HK-2 (cell line): ENCODE data around the gene RASSF6.
"Not testable (repeated sequence)": the region's sequence is repeated elsewhere in the genome, so short reads cannot be mapped to it uniquely, and the experiment has no call there.

ENCODE experiments used
- DNase-seq: peaks from one replicate; pipeline ENCODE4 v3.0.0-alpha.2; 2018; ENCODE audit not compliant: unreplicated experiment

The RASSF6 gene

DNA sequence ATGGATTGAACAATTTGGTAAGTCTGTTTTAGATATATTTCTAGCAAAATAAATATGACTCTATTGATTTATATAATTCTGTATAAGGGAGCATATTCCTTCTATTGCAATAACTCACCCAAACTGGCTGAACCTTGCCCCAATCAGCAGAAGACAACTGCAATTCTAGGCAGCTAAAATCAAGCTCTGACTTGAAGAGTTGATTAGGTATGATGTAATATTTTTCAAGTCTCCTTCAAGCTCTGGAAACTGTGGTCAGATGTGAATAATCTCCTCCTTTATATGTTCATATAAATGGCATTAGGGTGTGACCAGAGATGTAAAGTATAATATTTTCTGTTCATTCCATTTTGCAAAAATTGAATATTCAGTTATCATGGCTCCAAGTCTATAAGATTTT is 8.2 kb downstream of the RASSF6 start:
- DNase-seq: no peak

DNA sequence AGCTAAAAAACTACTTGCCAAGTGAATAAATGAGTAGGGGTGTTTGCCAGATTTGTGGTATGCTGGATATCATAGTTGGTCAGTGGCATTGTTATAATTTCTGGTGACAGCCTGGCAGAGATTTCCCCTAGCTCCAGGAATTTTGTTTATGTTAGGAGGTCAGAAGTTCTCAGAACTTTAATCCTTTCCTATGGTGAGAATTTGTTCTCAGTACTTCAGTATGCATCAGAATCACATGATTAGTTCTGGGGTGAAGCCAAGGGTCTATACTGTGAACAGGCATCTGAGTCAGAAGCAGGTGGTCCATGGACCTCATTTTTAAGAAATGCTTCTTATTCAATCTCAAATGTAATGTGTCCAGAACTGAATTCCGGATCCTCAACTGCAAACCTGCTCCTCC is 10.5 kb downstream of the RASSF6 start:
- no peak for DNase-seq

DNA sequence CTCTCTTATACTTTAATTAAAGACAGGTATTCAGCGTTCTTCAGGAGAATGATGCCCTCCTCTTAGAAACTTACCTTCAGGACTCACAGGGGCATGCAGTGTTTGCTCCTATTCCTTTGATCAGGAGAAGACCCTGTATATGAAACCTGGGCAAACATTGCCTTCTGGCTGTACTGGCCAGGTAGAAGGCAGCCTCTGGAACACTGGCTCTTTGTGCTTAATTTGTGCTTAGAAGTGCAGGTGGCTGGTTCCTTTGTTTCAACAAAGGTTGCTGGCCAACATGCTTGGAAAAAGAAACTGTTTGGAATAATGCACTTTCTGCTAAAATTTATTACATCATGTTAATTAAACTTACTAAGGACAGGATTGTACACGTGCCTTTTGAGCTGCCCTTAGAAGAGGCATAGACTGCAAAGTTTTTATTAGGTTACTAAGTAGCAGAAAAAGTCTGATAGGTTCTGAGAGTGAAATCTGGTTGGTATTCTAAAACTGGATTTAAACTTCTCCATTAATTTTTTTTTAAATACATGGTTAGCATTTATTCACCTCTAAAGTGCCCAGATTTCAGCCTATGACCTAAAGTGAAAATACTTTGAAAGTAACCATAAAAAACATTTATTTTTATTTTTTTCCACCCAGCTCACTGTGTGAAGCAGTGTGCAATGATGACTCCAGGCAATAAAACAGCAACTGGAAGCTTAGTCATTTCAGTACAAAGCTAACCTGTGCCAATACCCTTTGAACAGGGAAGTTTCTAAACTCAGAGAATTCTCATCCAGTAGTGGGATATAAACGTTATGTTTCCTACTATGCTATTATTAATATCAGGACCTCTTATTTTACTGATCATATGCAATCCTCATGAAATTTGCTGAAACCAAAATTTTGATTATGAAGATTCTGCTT is 11.3 kb downstream of the RASSF6 start:
- DNase-seq: no peak

DNA sequence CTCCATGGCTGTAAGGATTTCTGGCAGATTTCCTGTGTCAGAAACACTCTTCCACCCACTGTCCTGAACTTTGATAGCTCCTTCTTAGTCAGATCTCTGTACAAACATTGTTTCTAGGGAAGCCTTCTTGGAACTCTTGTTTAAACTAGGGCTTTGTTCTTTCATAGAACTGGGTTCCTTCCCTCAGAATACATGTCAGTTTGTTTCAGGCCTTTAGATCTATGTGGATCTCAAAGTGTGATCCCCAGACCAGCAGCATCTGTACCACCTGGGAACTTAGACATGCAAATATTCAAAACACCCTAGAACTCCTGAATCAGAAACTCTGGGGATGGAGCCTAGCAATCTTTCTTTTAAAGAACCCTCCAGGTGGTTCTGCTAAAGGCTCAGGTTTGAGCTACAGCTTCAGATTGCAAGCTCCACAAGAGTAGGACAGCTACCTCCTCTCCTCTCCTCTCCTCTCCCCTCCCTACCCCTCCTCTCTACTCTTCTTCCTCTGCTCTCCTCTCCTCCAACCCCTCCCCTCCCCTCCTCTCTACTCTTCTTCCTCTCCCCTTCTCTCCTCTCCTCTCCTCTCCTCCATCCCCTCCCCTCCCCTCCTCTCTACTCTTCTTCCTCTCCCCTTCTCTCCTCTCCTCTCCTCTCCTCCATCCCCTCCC is 12.7 kb downstream of the RASSF6 start:
- DNase-seq: no peak

DNA sequence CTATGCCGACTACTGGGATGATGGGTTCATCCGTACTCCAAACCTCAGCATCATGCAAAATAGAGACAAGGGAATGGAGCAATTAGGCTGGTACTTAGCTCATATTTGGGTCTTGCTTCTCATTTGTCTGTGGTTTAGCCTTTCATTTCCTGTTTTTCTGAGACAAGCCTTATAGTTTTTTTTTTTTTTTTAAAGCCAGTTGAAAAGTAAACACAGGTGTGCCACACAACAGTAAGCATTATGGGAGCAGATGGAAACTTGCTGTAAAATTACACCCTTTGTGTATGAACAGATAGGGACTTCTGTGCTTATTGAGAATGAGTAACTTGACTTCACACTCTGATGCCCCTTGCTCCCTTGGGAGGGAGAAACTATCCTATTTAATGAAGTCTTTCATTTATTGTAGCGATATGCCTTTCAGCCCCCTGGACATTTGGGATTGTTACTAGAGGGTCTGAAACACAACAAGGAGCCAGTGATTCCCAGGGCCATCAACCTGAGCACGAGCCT is 13.7 kb downstream of the RASSF6 start:
- no peak for DNase-seq

DNA sequence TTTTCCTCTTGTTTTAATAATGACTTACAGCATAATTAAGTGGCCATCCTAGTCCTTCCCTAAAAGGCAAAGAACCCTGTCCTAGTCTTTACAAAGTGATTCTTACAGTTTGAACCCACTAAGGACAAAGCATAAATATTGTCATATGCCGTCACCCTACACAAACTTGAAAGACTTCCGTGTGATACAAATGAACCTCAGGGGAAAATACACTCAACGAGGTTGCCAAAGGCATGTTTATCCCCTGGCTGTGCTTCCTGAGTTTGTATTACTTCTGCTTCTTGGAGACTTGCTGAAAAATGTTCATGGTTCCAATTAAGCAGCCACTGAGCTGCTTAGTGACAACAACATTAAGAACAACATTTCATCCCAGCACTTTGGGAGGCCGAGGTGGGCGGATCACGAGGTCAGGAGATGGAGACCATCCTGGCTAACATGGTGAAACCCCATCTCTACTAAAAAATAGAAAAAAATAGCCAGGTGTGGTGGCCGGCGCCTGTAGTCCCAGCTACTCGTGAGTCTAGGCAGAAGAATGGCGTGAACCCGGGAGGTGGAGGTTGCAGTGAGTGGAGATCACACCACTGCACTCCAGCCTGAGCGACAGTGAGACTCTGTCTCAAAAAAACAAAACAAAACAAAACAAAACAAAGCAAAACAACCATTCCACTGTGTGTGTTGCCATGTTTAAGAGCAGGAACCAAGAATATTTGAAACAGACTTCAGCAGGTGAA is 16.2 kb downstream of the RASSF6 start:
- DNase-seq: no peak

DNA sequence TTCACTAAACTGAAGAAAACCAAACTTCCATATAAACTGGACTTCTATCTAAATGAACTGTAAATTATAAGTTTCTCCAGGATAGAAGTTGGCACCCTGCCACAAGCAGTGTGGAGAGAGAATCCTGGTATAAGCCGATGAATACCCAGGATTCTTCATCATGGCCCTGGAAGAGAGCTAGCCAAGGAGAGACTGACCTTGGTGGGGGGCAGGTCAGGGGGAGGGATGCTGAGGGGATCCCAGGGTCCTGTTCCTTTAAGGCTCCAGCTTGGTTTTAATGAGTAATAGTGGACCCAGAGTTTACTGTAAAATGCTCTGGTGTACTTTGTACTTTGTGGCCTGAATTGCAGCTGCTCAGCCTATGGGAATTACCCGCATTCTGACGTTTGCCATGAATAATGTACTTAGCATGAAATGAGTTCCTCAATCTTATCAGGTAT is 16.9 kb downstream of the RASSF6 start:
- DNase-seq: no peak

DNA sequence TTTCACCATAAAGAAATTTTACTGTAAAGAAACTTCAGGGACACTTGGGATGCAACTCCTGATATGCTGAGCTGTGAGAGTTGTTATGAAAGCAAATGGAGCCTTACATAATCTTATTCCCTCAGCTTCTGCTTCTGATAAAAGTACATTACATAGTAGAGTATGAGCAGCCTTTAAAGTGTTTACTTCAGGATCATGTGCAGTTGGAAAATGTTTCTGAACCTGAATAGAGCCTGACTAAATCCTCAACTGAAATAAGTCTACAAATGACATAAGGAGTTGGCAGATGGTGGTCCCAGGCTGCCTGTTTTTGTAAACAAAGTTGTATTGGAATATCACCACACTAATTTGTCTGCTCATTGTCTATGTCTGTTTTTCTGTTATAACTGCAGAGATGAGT is 19.3 kb downstream of the RASSF6 start:
- DNase-seq: no peak

DNA sequence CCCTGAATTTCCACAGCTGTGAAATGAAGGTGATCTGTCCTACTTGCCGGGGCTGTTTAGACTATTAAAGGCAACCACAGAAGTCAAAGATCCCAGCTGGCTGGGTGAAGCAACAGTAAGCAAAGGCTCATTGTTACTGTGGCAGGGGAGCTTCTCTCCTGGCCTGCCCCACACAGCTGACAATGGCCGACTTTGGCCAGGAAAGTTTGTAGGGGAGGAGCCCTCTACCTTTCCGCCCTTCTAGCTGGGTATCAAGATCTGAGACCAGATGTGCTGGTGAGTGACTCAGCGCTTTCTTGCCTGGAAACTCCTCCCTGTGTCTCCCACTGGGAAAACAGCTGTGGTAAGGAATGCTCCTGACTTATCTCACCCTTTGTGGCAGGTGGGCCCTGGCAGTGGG is 21.1 kb downstream of the RASSF6 start:
- DNase-seq: no peak

DNA sequence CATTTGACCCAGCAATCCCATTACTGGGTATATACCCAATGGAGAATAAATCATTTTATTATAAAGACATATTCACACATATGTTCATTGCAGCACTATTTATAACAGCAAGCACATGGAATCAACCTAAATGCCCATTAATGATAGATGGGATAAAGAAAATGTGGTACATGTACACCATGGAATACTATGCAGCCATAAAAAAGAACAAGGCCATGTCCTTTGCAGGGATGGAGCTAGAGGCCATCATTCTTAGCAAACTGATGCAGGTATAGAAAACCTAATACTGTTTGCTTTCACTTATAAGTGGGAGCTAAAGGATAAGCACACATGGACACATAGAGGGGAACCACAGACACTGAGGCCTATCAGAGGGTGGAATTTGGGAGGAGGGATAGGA is 22.6 kb downstream of the RASSF6 start:
- no peak for DNase-seq

DNA sequence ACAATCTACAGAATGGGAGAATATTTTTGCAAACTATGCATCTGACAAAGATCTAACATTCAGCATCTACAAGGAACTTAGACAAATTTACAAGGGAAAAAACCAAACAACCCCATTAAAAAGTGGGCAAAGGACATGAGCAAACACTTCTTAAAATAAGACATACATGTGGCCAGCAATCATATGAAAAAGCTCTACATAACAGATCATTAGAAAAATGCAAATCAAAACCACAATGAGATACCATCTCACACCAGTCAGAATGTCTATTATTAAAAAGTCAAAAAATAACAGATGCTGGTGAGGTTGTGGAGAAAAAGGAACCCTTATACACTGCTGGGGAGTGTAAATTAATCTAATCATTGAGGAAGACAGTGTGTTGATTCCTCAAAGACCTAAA is 23.1 kb downstream of the RASSF6 start:
- not testable (repeated sequence) for DNase-seq

DNA sequence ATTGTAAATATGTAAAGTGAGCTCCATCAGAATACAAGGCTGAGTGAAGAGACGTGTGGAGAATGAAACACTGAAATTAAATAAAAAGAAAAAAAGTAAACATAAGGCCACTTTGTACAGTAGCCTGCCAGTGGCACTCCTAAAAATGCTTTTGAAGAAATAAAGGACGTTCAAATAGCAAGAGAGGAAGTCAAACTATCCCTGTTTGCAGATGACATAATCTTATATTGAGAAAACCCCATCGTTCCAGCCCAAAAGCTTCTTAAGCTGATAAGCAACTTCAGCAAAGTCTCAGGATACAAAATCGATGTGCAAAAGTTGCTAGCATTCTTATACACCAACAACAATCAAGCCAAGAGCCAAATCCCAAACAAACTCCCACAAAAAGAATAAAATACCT is 24.2 kb downstream of the RASSF6 start:
- DNase-seq: no peak

DNA sequence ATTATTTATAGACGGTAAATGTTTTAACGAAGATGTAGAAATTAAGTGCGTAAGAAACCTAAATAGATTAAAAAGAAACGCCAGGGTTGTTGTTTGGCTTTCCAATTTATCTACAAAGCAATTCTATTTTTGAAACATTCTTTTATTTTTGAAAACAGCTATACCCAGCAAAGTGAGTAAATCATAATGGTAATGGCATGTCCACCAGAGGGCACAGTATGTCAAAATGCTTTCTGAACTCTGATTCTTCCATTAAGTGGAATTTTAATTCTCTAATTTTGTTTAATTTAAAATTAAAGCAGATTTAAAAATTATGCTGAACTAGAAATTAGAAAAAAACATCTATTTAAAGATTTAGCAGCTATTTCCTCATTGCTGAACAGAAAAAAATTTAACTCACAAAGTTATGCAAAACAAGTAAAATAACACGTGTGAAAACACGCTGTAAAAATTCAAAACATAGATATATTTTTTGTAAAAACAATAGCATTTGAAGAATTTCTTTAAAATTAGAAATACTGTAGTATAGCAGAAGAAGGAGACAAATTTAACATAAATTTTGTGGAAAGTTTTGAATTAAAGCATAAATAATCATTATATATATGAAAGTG is 26.5 kb downstream of the RASSF6 start:
- no peak for DNase-seq

DNA sequence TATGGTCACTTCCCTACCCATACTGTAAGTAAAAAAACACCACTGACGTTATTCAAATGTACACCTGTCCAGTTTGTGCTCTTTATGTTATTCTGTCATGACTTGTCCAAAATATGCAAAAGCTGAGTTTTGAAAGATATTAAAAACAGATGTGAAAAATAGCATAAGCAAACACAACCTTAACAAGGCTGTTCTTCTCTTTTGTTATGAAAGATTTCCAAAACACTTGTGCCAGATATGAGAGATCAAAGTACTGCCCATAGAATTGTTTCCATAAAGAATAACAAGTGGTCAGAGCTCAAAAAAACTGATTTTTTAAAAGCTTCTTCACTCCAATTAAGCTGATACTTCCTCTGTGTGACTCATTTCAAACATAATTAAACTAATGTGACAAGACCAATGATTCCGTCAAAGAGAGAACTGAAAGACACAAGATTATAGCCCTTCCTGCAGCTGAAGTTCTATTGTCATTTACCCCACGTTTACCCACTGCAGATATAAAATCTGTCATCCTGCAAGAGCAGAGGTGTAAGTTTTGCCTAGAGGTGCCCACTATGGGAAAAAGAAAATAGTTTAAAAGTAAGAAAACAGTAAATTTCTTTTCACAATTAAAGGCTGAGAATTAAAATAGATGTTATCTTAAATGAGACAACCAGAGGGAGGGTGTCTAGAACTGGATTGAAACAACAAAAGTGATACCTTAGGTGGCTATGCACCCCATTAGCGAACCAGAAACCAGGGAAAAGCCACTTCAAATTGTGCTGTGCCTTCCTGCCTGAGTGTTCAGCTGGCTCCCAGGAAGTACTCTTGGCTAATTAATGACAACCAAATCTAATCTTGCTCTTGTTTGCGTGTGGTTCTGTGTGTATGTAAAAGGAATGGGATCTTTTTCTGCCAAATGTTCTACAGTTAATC is 30.1 kb downstream of the RASSF6 start:
- no peak for DNase-seq

DNA sequence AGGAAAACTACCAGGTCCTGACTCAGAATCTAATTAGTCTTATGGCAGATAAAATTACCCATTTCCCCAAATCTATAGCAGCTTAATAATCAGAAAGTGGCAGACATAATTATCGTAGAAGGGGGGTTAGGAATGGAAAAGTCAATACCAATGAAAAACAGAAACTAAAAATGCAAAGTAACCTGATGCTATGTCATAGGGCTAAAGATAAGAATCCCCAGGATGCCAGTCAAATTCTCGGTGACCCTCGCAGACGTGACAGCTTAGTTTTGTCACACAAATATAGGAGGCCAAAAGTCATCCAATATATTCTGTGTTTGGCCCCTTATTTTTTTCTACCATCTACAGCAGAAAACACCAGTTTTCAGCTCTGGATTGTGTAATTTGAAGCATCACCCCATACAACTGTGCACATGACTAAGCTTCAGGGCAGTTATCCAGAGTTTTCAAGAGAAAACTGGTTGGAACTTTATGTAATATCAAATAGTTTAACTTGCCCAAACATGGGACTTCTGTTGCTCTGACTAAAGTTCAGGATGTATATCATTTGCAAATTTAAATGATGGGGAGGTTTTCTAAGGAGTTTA is 30.9 kb downstream of the RASSF6 start:
- no peak for DNase-seq

DNA sequence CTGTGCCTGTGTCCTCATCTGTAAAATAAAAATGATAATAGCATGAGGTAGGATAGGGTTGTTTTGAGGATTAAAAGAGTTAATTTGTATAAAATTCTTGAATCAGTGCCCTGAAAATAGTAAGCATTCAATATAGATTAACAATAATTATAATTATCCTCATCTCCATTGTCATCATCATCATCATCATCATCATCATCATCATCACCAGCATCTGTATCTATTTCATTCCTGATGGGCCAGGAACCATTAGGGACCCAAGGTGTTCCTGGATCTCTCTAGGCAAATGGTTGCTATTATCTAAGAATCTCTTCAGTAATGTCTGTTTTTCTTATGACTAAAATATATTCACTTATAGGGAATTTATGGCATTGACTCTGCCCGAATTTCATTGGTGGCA is 31.6 kb downstream of the RASSF6 start:
- no peak for DNase-seq

DNA sequence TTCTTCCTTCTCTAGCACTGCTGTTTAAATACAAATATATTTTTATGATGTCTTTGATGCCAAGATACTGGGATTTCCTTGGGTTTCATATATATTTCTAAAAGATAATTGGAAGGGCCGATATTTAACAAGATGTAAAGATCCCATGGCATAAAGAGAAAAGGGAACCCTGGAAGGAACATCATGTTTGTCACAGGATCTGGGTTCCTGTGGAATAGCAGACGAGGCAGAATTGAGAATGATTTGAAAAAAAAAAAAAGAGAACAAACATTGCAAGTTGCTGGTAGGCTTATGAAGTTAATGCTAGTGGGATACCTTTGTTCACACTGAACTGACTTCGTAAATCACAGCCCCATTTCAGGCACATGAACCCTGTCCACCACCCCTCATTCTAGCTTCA is 33.6 kb downstream of the RASSF6 start:
- no peak for DNase-seq

DNA sequence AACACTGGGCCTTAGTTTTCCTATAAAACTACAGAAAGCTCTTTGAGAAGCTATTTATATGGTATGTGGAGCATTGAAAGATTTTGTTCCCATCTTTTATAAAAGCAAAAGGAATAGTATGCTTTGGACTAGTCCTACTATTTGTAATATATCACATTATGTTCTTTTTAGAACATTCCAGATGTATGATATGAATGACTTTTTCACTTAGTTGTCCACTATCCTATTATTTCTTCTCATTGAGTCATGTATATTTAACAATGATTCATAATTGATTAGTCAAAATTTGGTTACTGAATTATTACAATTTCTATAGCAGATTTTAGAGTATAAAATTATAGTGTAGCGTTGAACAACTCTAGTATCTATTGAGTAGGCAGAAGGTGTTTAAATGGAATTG is 34.2 kb downstream of the RASSF6 start:
- DNase-seq: no peak

DNA sequence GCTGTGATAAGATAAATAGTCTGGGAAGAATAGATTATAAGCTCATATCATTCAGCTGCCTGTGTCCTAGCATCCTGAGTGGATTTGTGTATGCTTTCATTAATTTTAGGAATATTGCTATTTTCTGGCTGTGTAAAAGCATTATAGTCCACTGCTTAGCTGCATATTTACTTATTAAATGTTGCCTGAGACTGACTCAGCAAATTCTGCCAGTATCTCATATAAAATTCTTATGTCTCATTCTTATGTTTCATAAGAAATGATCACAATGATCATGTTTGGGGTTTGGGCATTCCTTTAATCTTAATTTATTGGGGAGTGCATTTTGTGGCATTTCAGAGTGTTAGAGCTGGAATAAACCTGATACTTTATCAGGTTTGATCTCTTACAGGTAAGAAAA is 34.9 kb downstream of the RASSF6 start:
- no peak for DNase-seq

DNA sequence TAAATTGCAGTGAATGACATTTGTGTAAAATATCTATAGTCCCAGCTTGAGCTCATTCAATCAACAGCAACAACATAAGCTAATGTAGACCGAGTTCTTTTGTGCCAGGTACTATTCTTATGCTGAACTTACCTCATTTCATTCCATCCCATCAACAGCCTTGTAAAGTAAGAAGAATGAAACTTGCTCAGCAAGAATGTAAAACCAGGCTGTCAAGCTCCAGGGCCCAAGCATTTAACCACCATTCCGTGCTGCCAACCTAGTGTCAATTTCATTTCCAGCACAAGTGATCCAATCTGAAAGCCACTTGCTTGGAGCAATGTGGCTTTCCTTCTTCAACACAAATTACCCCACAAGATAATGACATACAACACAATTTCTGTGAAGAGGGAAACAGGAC is 36.6 kb downstream of the RASSF6 start:
- DNase-seq: no peak

DNA sequence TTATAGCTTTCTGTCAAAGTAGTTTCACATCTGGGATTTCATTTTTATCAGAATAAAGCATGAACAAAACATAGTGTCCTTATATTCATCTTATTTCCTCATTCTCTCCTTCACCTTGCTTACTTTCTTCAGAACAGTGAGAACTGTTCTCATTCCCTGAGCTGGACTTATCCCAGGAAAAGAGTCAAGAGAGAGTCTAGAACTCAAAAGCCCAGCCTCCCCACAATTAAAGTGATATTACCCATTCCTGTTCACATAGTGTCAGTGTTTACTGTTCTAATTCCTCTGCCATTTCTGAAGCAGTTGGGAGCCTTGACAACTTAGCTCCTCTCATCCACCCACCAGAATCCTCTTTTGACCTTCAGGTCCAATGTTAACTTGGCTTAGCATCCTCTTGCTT is 42.9 kb downstream of the RASSF6 start:
- no peak for DNase-seq
